ENCODE data around the gene CIB4.

CIB4 gene

DNA sequence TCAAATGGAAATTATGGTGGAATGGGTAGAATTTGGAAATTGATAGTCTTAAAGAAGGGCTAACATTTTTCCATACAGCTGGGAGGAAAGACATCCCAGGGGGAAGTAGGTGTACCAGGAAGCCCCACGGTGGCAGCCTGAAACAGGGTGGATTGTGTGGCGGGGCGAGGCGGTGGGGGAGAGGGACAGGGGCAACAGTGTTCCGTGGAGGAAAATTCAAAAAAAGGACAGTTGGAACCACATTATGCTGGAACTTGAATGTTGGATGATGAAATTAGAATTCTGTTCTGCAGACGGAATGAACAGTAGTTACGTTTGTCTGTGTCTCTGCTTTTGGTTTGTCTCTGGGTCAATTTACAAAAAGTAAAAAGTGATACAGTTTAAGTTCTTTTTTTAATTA lies 10.6 kb upstream of the CIB4 start:
- Histone ChIP-seq H3K4me1 (ENCODE audit: control insufficient read depth, insufficient read depth, low read length, poor library complexity, severe bottlenecking) (peaks cover 5% of the 10 kb centered on the region), H3K36me3 (ENCODE audit: control insufficient read depth, insufficient read depth, low read length) (no peaks in the 10 kb centered on the region), H3K9me3 (ENCODE audit: control insufficient read depth, low read length) (no peaks in the 10 kb centered on the region), H3K4me3 (ENCODE audit: extremely low read depth, insufficient read depth, low read length, poor library complexity, severe bottlenecking) (no peak overlapping the region), H3K27ac (ENCODE audit: low read depth, low read length, severe bottlenecking) (no peak overlapping the region)
- WGBS, 2 experiments (ENCODE audit: insufficient coverage in 2 of 2): 93 to 98% methylated on average over 5 to 6 of the region's 7 CpGs

DNA sequence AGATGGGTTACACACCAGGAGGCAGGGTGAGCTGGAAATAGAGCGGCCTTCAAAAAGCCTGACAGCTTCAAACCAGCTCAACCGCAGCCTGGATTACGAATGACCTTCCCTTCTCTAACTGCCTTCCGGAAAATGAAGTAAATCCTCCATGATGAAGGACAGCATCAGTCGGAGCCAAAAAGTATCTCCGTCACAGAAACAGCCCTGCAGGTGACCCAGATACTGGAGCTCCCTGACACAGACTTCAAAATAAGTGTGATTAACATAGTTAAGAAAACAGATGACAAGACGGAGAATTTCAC lies 10.3 kb upstream of the CIB4 start:
- H3K4me1 ChIP-seq (ENCODE audit: control insufficient read depth, insufficient read depth, low read length, poor library complexity, severe bottlenecking): peaks cover 5% of the 10 kb centered on the region
- WGBS, 2 experiments (ENCODE audit: insufficient coverage in 2 of 2): 94 to 98% methylated on average over 7 of the region's 7 CpGs
- H3K9me3 ChIP-seq (ENCODE audit: control insufficient read depth, low read length): no peaks in the 10 kb centered on the region
- H3K4me3 ChIP-seq (ENCODE audit: extremely low read depth, insufficient read depth, low read length, poor library complexity, severe bottlenecking): no peak overlapping the region
- no peak overlapping the region for H3K27ac ChIP-seq (ENCODE audit: low read depth, low read length, severe bottlenecking)
- no peaks in the 10 kb centered on the region for H3K36me3 ChIP-seq (ENCODE audit: control insufficient read depth, insufficient read depth, low read length)

DNA sequence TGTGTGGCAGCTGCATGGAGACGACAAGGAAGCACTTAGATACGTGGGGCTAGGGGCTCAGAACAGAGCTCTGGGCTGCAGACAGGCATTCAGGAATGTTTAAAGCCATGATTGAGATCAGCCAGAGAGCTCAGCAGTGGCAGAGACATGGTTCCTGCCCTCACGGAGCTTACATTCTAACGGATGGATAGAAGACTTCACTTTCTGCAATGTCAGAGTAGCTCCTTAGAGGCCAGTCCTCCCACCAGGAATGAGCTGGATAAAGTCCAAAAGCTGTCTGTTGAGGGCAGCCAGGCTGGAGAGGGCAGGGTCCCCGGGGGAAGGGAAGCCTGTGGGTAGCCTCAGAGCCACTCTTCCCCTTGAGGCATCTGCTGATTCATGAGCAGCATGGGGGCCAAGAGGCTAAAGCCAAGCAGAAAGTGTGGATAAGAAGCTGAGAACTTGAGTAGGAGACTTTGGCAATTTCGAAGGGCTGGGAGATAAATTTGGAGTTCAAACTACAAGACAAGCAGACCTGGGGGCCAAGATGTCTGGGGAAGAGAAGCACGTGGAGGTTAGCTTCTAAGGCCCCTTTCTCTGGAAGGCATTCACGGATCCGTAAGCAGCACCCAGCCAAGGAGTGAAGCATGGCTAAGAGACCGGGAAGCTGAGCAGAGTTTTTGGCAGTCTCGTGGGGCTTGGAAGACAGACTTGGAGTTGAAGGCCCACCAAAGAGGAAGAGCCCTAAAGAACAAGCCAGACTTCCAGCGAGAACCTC lies 9.7 kb upstream of the CIB4 start:
- H3K4me3 ChIP-seq (ENCODE audit: extremely low read depth, insufficient read depth, low read length, poor library complexity, severe bottlenecking): no peak overlapping the region
- no peak overlapping the region for H3K27ac ChIP-seq (ENCODE audit: low read depth, low read length, severe bottlenecking)
- 91 to 92% methylated on average over 12 of the region's 12 CpGs for WGBS, 2 experiments (ENCODE audit: insufficient coverage in 2 of 2)
- H3K36me3 ChIP-seq (ENCODE audit: control insufficient read depth, insufficient read depth, low read length): no peaks in the 10 kb centered on the region
- H3K4me1 ChIP-seq (ENCODE audit: control insufficient read depth, insufficient read depth, low read length, poor library complexity, severe bottlenecking): peaks cover 5% of the 10 kb centered on the region
- no peaks in the 10 kb centered on the region for H3K9me3 ChIP-seq (ENCODE audit: control insufficient read depth, low read length)

- Histone ChIP-seq H3K4me3 (ENCODE audit: extremely low read depth, insufficient read depth, low read length, poor library complexity, severe bottlenecking) (no peak overlapping the region), H3K27ac (ENCODE audit: low read depth, low read length, severe bottlenecking) (no peak overlapping the region)
- 82 to 91% methylated on average over 10 to 12 of the region's 12 CpGs for WGBS, 2 experiments (ENCODE audit: insufficient coverage in 2 of 2)
These were observed 9.0 kb upstream of the CIB4 start for GRCh38 chr2:26649992-26650712.

DNA sequence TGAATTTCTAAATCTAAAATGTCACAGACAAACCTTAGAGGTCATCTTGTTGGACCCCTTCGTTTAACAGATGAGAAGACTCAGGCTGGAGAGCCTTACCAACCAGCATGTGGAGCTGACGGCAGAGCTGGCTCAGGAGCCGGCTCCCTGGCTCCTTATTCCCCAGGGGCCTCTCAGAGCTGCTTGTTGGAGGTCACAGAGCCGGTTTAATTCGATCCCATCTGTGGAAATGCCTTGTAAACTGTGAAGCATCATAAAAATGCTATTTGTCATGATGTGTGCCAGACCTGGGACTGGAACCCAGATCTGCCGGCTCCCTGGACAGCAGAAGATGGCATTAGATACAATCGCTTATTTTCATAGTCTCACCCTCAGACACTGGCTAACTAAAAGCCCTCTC lies 8.2 kb upstream of the CIB4 start:
- no peak overlapping the region for H3K27ac ChIP-seq (ENCODE audit: low read depth, low read length, severe bottlenecking)
- H3K36me3 ChIP-seq (ENCODE audit: control insufficient read depth, insufficient read depth, low read length): no peaks in the 10 kb centered on the region
- peaks cover 5% of the 10 kb centered on the region for H3K4me1 ChIP-seq (ENCODE audit: control insufficient read depth, insufficient read depth, low read length, poor library complexity, severe bottlenecking)
- no peaks in the 10 kb centered on the region for H3K9me3 ChIP-seq (ENCODE audit: control insufficient read depth, low read length)
- 96 to 100% methylated on average over 5 of the region's 7 CpGs for WGBS, 2 experiments (ENCODE audit: insufficient coverage in 2 of 2)
- no peak overlapping the region for H3K4me3 ChIP-seq (ENCODE audit: extremely low read depth, insufficient read depth, low read length, poor library complexity, severe bottlenecking)

More at GRCh38 chr2:26649992-26650712, 9.0 kb upstream of the CIB4 start:
- no peaks in the 10 kb centered on the region for H3K36me3 ChIP-seq (ENCODE audit: control insufficient read depth, insufficient read depth, low read length)
- no peaks in the 10 kb centered on the region for H3K9me3 ChIP-seq (ENCODE audit: control insufficient read depth, low read length)
- H3K4me1 ChIP-seq (ENCODE audit: control insufficient read depth, insufficient read depth, low read length, poor library complexity, severe bottlenecking): peaks cover 5% of the 10 kb centered on the region

GRCh38 chr2:26648516-26648915 lies 7.3 kb upstream of the CIB4 start:
- H3K4me1 ChIP-seq (ENCODE audit: control insufficient read depth, insufficient read depth, low read length, poor library complexity, severe bottlenecking): peaks cover 5% of the 10 kb centered on the region
- no peaks in the 10 kb centered on the region for H3K36me3 ChIP-seq (ENCODE audit: control insufficient read depth, insufficient read depth, low read length)
- 81 to 90% methylated on average over 5 of the region's 6 CpGs for WGBS, 2 experiments (ENCODE audit: insufficient coverage in 2 of 2)
- no peak overlapping the region for H3K4me3 ChIP-seq (ENCODE audit: extremely low read depth, insufficient read depth, low read length, poor library complexity, severe bottlenecking)
- no peaks in the 10 kb centered on the region for H3K9me3 ChIP-seq (ENCODE audit: control insufficient read depth, low read length)
- H3K27ac ChIP-seq (ENCODE audit: low read depth, low read length, severe bottlenecking): no peak overlapping the region

DNA sequence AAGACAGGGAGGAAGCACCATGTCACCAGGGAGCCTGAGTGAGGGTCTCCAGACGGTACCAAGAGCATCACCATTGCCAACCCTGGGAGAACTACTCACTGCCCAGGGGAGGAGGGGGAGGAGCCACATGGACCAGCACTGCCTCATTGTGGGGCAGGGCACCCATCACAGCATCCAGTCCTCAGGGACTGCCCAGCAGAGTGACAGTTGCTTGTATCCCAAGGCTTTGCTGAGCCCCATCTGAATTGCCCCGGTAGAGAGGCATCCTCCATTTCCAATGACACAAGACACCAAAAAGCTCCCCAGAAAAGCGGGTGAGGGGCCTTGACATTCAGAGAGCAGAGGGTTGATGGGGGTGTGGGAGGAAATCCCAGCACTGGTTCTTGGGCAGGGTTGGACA lies 6.8 kb upstream of the CIB4 start:
- Histone ChIP-seq H3K4me1 (ENCODE audit: control insufficient read depth, insufficient read depth, low read length, poor library complexity, severe bottlenecking) (peaks cover 5% of the 10 kb centered on the region), H3K27ac (ENCODE audit: low read depth, low read length, severe bottlenecking) (no peak overlapping the region), H3K9me3 (ENCODE audit: control insufficient read depth, low read length) (no peaks in the 10 kb centered on the region), H3K36me3 (ENCODE audit: control insufficient read depth, insufficient read depth, low read length) (no peaks in the 10 kb centered on the region), H3K4me3 (ENCODE audit: extremely low read depth, insufficient read depth, low read length, poor library complexity, severe bottlenecking) (no peak overlapping the region)
- 77% methylated on average over 2 of the region's 3 CpGs; no CpG with 5 or more reads in 1 of the 2 experiments for WGBS, 2 experiments (ENCODE audit: insufficient coverage in 2 of 2)

DNA sequence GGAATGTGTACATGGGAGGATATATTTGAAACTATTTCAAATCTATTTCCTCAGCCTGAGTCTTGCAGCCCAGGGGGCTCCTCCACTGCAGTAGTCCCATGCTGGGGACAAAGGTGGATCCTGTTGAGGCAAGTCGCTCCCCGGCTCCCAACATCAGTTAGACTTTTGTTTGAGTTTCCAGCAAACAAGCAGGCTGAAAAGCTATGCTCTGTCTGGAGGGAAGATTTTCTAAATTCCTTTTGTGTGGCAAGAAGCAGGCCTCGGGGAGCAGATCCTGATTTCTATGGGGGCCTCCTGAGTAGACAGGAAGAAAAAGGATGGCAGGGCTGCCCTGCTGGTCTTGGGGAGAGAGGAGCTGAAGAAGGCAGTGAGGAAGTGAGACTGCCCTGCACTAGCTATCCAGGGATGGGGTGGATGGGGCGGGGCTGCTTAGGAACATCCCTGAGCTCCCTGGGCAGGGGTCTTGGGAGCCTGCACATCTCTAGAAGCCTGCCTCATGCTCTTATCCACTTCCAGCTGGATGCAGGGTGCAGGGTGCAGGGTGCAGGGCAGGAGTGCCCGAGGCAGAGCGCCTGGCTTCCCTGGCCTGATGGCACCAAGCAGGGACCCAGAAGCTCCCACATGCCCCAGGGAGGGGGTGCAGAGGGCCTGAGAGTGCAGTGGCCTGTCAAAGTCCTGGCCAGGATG lies 6.0 kb upstream of the CIB4 start:
- peaks cover 5% of the 10 kb centered on the region for H3K4me1 ChIP-seq (ENCODE audit: control insufficient read depth, insufficient read depth, low read length, poor library complexity, severe bottlenecking)
- no peaks in the 10 kb centered on the region for H3K36me3 ChIP-seq (ENCODE audit: control insufficient read depth, insufficient read depth, low read length)
- no peak overlapping the region for H3K27ac ChIP-seq (ENCODE audit: low read depth, low read length, severe bottlenecking)
- H3K9me3 ChIP-seq (ENCODE audit: control insufficient read depth, low read length): no peaks in the 10 kb centered on the region
- WGBS, 2 experiments (ENCODE audit: insufficient coverage in 2 of 2): 69 to 89% methylated on average over 3 to 4 of the region's 6 CpGs
- H3K4me3 ChIP-seq (ENCODE audit: extremely low read depth, insufficient read depth, low read length, poor library complexity, severe bottlenecking): no peak overlapping the region

- peaks cover 5% of the 10 kb centered on the region for H3K4me1 ChIP-seq (ENCODE audit: control insufficient read depth, insufficient read depth, low read length, poor library complexity, severe bottlenecking)
- no peaks in the 10 kb centered on the region for H3K36me3 ChIP-seq (ENCODE audit: control insufficient read depth, insufficient read depth, low read length)
- no peak overlapping the region for H3K4me3 ChIP-seq (ENCODE audit: extremely low read depth, insufficient read depth, low read length, poor library complexity, severe bottlenecking)
- WGBS, 2 experiments (ENCODE audit: insufficient coverage in 2 of 2): 81 to 87% methylated on average over 10 of the region's 10 CpGs
- no peaks in the 10 kb centered on the region for H3K9me3 ChIP-seq (ENCODE audit: control insufficient read depth, low read length)
- no peak overlapping the region for H3K27ac ChIP-seq (ENCODE audit: low read depth, low read length, severe bottlenecking)
These were observed 4.6 kb upstream of the CIB4 start for GRCh38 chr2:26645762-26646161.

DNA sequence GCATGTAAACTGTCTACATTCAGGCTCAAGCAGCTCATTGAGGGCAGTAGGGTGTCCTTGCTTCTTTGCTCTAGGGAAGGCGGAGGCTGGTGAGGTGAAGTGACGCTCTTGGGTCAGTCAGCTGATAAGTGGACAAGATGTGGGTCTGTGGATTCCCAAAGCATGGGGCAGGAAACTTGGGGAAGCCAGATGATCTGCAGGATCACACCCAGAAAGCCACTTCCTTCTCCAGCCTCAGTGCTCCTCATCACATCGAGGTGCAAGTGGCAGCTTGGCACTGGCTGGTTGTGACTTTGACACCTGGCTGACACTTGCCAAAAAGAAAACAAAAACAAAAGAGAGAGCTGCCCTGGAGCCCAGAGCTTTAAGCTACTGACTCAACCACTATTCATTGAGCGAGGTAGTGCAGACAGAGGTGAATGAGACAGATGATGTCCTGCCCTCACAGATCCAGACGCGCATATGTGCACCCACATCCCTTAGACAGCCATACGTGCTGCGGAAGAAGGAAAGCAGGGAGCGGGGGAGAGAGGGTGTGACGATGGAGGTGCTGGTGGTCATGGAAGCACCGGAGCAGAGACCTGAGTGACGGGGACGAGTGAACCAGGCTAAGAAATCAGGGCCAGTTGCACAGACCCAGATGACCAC lies 3.1 kb upstream of the CIB4 start:
- Histone ChIP-seq H3K4me1 (ENCODE audit: control insufficient read depth, insufficient read depth, low read length, poor library complexity, severe bottlenecking) (peaks cover 5% of the 10 kb centered on the region), H3K4me3 (ENCODE audit: extremely low read depth, insufficient read depth, low read length, poor library complexity, severe bottlenecking) (no peak overlapping the region), H3K9me3 (ENCODE audit: control insufficient read depth, low read length) (no peaks in the 10 kb centered on the region), H3K27ac (ENCODE audit: low read depth, low read length, severe bottlenecking) (no peak overlapping the region), H3K36me3 (ENCODE audit: control insufficient read depth, insufficient read depth, low read length) (no peaks in the 10 kb centered on the region)
- 89 to 90% methylated on average over 7 to 9 of the region's 13 CpGs for WGBS, 2 experiments (ENCODE audit: insufficient coverage in 2 of 2)
